Measurements from ENCODE around the gene CACNA2D4.

CACNA2D4 gene

DNA sequence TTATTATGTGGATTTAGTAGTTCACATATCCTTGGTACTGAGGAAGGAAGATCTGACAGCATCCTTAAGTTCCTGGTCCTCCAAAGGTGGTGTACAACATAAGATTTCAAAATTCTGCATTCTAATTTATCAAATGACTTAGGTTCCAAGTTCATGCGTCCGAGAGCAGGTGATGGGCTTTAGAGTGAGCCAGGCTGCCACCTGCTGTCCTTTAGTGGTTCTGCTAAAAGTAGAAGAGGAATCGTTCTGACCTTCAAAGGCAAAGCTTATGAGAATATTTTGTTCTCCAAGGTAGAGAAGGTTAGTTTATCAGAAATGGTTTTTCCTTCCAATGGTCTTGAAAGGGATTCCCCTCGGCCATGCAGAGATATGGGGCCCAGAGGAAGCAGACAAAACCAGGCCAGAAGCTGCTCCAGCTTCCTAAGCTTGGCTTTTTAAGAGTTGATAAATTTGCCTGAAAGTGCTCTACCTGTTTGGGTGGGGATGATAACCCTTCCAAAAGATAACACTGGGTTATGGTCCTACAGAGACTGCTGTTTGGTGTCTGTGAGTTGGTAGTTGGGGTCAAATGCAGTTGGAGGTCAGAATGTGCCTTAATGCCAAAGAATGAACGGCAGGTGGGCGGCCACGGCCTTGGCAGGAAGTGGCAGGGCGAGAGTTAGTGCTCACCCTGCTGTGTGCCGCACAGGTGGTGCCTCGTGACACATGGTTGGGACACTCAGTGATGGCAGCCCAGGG is 127.2 kb downstream of the CACNA2D4 start:
- CTCF ChIA-PET: interaction anchor here (0.5 to 3.3 kb wide), 22 partner anchors 9 to 243 kb away, joined by 3 to 93 read pairs (median 4); partner anchors contain the start of gene WNT5B

DNA sequence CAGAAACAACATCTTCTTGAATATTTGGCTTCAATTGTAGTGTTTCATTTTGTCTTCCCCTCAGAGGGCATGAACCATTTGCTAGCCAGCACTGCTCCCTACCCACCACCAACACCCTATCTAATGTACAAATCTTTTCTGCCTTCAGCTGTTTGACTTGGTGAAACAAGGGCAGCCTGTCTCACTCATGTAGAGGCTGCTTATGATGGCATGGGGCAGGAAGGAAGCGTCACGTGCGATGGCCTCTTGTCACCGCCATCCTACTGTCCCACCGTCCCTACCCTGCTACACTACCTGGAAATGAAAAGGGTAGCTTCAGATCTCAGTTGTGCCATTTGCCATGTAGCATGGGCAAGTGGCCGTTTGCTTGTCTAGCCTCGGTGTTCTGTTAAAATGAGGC is 128.0 kb downstream of the CACNA2D4 start:
- DNase-seq (ENCODE audit: extremely low spot score): no peak
- ChIA-PET CTCF (interaction anchor here (0.6 to 3.3 kb wide), 18 partner anchors 8 to 209 kb away, joined by 3 to 93 read pairs (median 4); partner anchors contain the start of gene WNT5B), POLR2A (interaction anchor here (1.0 to 2.5 kb wide), 4 partner anchors 99 to 137 kb away, joined by 3 to 12 read pairs (median 6); partner anchors contain the start of gene ADIPOR2)
- TF ChIP-seq BHLHE40 (IDR thresholded peaks at IDR 0.05; ENCODE audit: borderline replicate concordance): no peak
- no peak for TF ChIP-seq LEF1 (IDR thresholded peaks at IDR 0.05; ENCODE audit: borderline replicate concordance)
- TF ChIP-seq CTBP1 (IDR thresholded peaks at IDR 0.05; ENCODE audit: borderline replicate concordance): no peak
- no peak for TF ChIP-seq ARNT (IDR thresholded peaks at IDR 0.05)
- TF ChIP-seq NFRKB (IDR thresholded peaks at IDR 0.05): no peak
- no peak for TF ChIP-seq SUZ12 (IDR thresholded peaks at IDR 0.05)

More for the DNA sequence above, 127.2 kb downstream of the CACNA2D4 start:
- DNase-seq (ENCODE audit: extremely low spot score): peak; percentile 59
- POLR2A ChIA-PET: interaction anchor here (1.0 to 2.5 kb wide), 4 partner anchors 100 to 138 kb away, joined by 3 to 12 read pairs (median 6); partner anchors contain the start of gene ADIPOR2
- TF ChIP-seq, protein P1, sequence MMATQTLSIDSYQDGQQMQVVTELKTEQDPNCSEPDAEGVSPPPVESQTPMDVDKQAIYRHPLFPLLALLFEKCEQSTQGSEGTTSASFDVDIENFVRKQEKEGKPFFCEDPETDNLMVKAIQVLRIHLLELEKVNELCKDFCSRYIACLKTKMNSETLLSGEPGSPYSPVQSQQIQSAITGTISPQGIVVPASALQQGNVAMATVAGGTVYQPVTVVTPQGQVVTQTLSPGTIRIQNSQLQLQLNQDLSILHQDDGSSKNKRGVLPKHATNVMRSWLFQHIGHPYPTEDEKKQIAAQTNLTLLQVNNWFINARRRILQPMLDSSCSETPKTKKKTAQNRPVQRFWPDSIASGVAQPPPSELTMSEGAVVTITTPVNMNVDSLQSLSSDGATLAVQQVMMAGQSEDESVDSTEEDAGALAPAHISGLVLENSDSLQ (IDR thresholded peaks at IDR 0.05): no peak
- TF ChIP-seq HDGF (IDR thresholded peaks at IDR 0.05; ENCODE audit: borderline replicate concordance) (no peak), BHLHE40 (IDR thresholded peaks at IDR 0.05; ENCODE audit: borderline replicate concordance) (no peak), ZNF384 (IDR thresholded peaks at IDR 0.05) (no peak), LEF1 (IDR thresholded peaks at IDR 0.05; ENCODE audit: borderline replicate concordance) (no peak), TARDBP (IDR thresholded peaks at IDR 0.05) (no peak), FOXK2 (IDR thresholded peaks at IDR 0.05) (no peak), SUZ12 (IDR thresholded peaks at IDR 0.05) (no peak), ARNT (IDR thresholded peaks at IDR 0.05) (no peak)

- TF ChIP-seq ZNF384 (IDR thresholded peaks at IDR 0.05) (no peak), BHLHE40 (IDR thresholded peaks at IDR 0.05; ENCODE audit: borderline replicate concordance) (no peak), LEF1 (IDR thresholded peaks at IDR 0.05; ENCODE audit: borderline replicate concordance) (no peak), NFRKB (IDR thresholded peaks at IDR 0.05) (no peak), SP1 (IDR thresholded peaks at IDR 0.05) (no peak)
- DNase-seq (ENCODE audit: extremely low spot score): no peak
- ChIA-PET CTCF (interaction anchor here (0.9 to 1.0 kb wide), 2 partner anchors 132 to 136 kb away, joined by 3 read pairs; no protein-coding TSS in a partner anchor), POLR2A (no interaction called here)
These were observed 130.7 kb downstream of the CACNA2D4 start for GRCh38 chr12:1787714-1788113.

GRCh38 chr12:1782215-1782614 is 136.2 kb downstream of the CACNA2D4 start:
- CTCF ChIA-PET: interaction anchor here (0.6 to 1.4 kb wide), 7 partner anchors 8 to 550 kb away, joined by 3 to 10 read pairs (median 3); no protein-coding TSS in a partner anchor
- POLR2A ChIA-PET: no interaction called here

GRCh38 chr12:1781772-1782171 is 136.7 kb downstream of the CACNA2D4 start:
- POLR2A ChIA-PET: no interaction called here
- CTCF ChIA-PET: interaction anchor here (0.6 to 1.4 kb wide), 5 partner anchors 126 to 549 kb away, joined by 3 to 10 read pairs (median 4); no protein-coding TSS in a partner anchor
- no peak for DNase-seq (ENCODE audit: extremely low spot score)
- TF ChIP-seq, protein P1 (IDR thresholded peaks at IDR 0.05): no peak
- TF ChIP-seq HDGF (IDR thresholded peaks at IDR 0.05; ENCODE audit: borderline replicate concordance) (no peak), SUZ12 (IDR thresholded peaks at IDR 0.05) (no peak), ARNT (IDR thresholded peaks at IDR 0.05) (no peak), SP1 (IDR thresholded peaks at IDR 0.05) (no peak), ELF4 (IDR thresholded peaks at IDR 0.05) (no peak), FOXA1 (IDR thresholded peaks at IDR 0.05) (no peak), TARDBP (IDR thresholded peaks at IDR 0.05) (no peak), FOXK2 (IDR thresholded peaks at IDR 0.05) (no peak), L3MBTL2 (conservative IDR thresholded peaks at IDR 0.05) (no peak), CTBP1 (IDR thresholded peaks at IDR 0.05; ENCODE audit: borderline replicate concordance) (no peak), NFRKB (IDR thresholded peaks at IDR 0.05) (no peak), BHLHE40 (IDR thresholded peaks at IDR 0.05; ENCODE audit: borderline replicate concordance) (no peak)

More at GRCh38 chr12:1782215-1782614, 136.2 kb downstream of the CACNA2D4 start:
- no peak for TF ChIP-seq ZNF384 (IDR thresholded peaks at IDR 0.05)
- no peak for TF ChIP-seq SP1 (IDR thresholded peaks at IDR 0.05)
- TF ChIP-seq LEF1 (IDR thresholded peaks at IDR 0.05; ENCODE audit: borderline replicate concordance): no peak
- TF ChIP-seq ELF4 (IDR thresholded peaks at IDR 0.05): no peak
- no peak for TF ChIP-seq FOXA1 (IDR thresholded peaks at IDR 0.05)
- no peak for TF ChIP-seq CTBP1 (IDR thresholded peaks at IDR 0.05; ENCODE audit: borderline replicate concordance)
- TF ChIP-seq L3MBTL2 (conservative IDR thresholded peaks at IDR 0.05): no peak
- TF ChIP-seq SUZ12 (IDR thresholded peaks at IDR 0.05): no peak
- no peak for TF ChIP-seq NFRKB (IDR thresholded peaks at IDR 0.05)
- TF ChIP-seq, protein P1 (IDR thresholded peaks at IDR 0.05): no peak
- no peak for TF ChIP-seq ARNT (IDR thresholded peaks at IDR 0.05)
- no peak for TF ChIP-seq FOXK2 (IDR thresholded peaks at IDR 0.05)
- TF ChIP-seq BHLHE40 (IDR thresholded peaks at IDR 0.05; ENCODE audit: borderline replicate concordance): no peak
- no peak for DNase-seq (ENCODE audit: extremely low spot score)

DNA sequence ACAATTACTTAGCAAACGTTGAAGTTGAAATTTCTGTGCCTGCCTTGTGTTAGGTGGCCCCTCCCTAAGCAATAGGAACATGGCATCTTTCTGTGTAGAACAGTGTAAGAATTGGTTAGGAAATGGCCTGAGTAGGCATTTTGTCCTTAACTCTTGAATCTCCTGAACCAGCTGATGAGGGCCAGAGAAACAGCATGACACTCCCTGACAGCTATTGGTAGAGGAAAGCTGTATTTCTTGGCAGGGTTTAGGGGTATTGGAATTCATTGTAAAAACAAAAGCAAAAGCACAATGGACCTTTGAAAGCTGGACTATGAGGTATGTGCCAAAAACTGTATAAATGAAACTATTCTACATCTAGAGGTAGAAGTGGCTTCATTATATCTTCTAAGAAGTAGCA is 138.7 kb downstream of the CACNA2D4 start:
- TF ChIP-seq ELF4 (IDR thresholded peaks at IDR 0.05): no peak
- TF ChIP-seq BHLHE40 (IDR thresholded peaks at IDR 0.05; ENCODE audit: borderline replicate concordance): no peak
- no peak for TF ChIP-seq ARNT (IDR thresholded peaks at IDR 0.05)
- no peak for TF ChIP-seq CTBP1 (IDR thresholded peaks at IDR 0.05; ENCODE audit: borderline replicate concordance)
- TF ChIP-seq TARDBP (IDR thresholded peaks at IDR 0.05): no peak
- no peak for TF ChIP-seq SP1 (IDR thresholded peaks at IDR 0.05)
- TF ChIP-seq FOXM1 (IDR thresholded peaks at IDR 0.05; ENCODE audit: borderline replicate concordance): no peak
- TF ChIP-seq ZNF384 (IDR thresholded peaks at IDR 0.05): no peak
- TF ChIP-seq HDGF (IDR thresholded peaks at IDR 0.05; ENCODE audit: borderline replicate concordance): no peak
- TF ChIP-seq SUZ12 (IDR thresholded peaks at IDR 0.05): no peak
- ChIA-PET CTCF (no interaction called here), POLR2A (no interaction called here)
- no peak for DNase-seq (ENCODE audit: extremely low spot score)

Measured in HEK293T (cell line).